Measurements from ENCODE around the gene ZGRF1. TPM values are rescaled to one million over a fixed set of nuclear protein-coding genes. Genes with fewer than 3 reads are reported as not detected.
"Not testable (repeated sequence)": the region's sequence is repeated elsewhere in the genome, so short reads cannot be mapped to it uniquely, and the experiment has no call there.

Gene ZGRF1
- total RNA-seq, 4 donors from 2014 or later: 4.0 to 9.0 (median 4.6) TPM

GRCh38 chr4:112509243-112510141 lies 127.2 kb downstream of the ZGRF1 start:
- WGBS, 2 donors: 6 to 18% methylated on average over 22 to 31 of the region's 46 CpGs
- Histone ChIP-seq H3K4me1 (peaks cover 9 to 36% (median 24%) of the 10 kb centered on the region in 3 donors), H3K4me3 (peak overlapping the region in 2 of 4 donors; percentile 21 to 50), H3K36me3 (no peaks in the 10 kb centered on the region), H3K27me3 (peaks cover 17 to 100% (median 46%) of the 10 kb centered on the region in 4 donors), H3K27ac (no peak overlapping the region), H3K9me3 (no peaks in the 10 kb centered on the region)
- no peak for TF ChIP-seq CTCF (IDR thresholded peaks at IDR 0.05)
- TF ChIP-seq POLR2A (IDR thresholded peaks at IDR 0.05): no peak
- DNase-seq: no peak
- intact Hi-C loops (cut with DNase I): no loop called here

GRCh38 chr4:112508356-112508755 lies 128.4 kb downstream of the ZGRF1 start:
- Histone ChIP-seq H3K4me3 (no peak overlapping the region), H3K27ac (no peak overlapping the region), H3K36me3 (no peaks in the 10 kb centered on the region), H3K27me3 (peaks cover 17 to 100% (median 40%) of the 10 kb centered on the region in 4 donors), H3K4me1 (peaks cover 5 to 30% (median 19%) of the 10 kb centered on the region in 3 donors), H3K9me3 (no peaks in the 10 kb centered on the region)
- TF ChIP-seq CTCF (IDR thresholded peaks at IDR 0.05) (no peak), POLR2A (IDR thresholded peaks at IDR 0.05) (no peak)
- 7 to 16% methylated on average over 6 of the region's 6 CpGs for WGBS, 2 donors
- DNase-seq: no peak
- intact Hi-C loops (cut with DNase I): no loop called here

- H3K4me3 ChIP-seq: no peak overlapping the region
- no peak for DNase-seq
- peaks cover 3 to 11% (median 7%) of the 10 kb centered on the region in 3 donors for H3K4me1 ChIP-seq
- WGBS, 2 donors: 80 to 89% methylated on average over 4 of the region's 4 CpGs
- peaks cover 3 to 96% (median 12%) of the 10 kb centered on the region in 4 donors for H3K27me3 ChIP-seq
- no peak for TF ChIP-seq POLR2A (IDR thresholded peaks at IDR 0.05)
- TF ChIP-seq CTCF (IDR thresholded peaks at IDR 0.05): no peak
- no peak overlapping the region for H3K27ac ChIP-seq
- intact Hi-C loops (cut with DNase I): no loop called here
- H3K9me3 ChIP-seq: no peaks in the 10 kb centered on the region
- no peaks in the 10 kb centered on the region for H3K36me3 ChIP-seq
Measured at GRCh38 chr4:112504807-112505206, 131.9 kb downstream of the ZGRF1 start.

GRCh38 chr4:112502871-112503270 lies 133.8 kb downstream of the ZGRF1 start:
- no peaks in the 10 kb centered on the region for H3K4me1 ChIP-seq
- no peaks in the 10 kb centered on the region for H3K36me3 ChIP-seq
- H3K4me3 ChIP-seq: no peak overlapping the region
- TF ChIP-seq POLR2A (IDR thresholded peaks at IDR 0.05) (no peak), CTCF (IDR thresholded peaks at IDR 0.05) (no peak)
- peaks cover 0 to 79% (median 6%) of the 10 kb centered on the region in 4 donors for H3K27me3 ChIP-seq
- 69 to 79% methylated on average over 5 of the region's 5 CpGs for WGBS, 2 donors
- no peak for DNase-seq
- H3K27ac ChIP-seq: no peak overlapping the region
- intact Hi-C loops (cut with DNase I): no loop called here
- H3K9me3 ChIP-seq: no peaks in the 10 kb centered on the region

- TF ChIP-seq POLR2A (IDR thresholded peaks at IDR 0.05) (no peak), CTCF (IDR thresholded peaks at IDR 0.05) (no peak)
- DNase-seq: no peak
Measured at GRCh38 chr4:112492321-112492720, 144.4 kb downstream of the ZGRF1 start.

GRCh38 chr4:112490808-112491207 lies 145.9 kb downstream of the ZGRF1 start:
- intact Hi-C loops (cut with DNase I); H3K27ac ChIP-seq; H3K27me3 ChIP-seq; H3K4me3 ChIP-seq; H3K4me1 ChIP-seq; DNase-seq; H3K36me3 ChIP-seq: not testable (repeated sequence)
- H3K9me3 ChIP-seq: peaks cover 0 to 15% (median 3%) of the 10 kb centered on the region in 3 donors
- WGBS, 2 donors: 81% methylated on average over 2 to 3 of the region's 3 CpGs

More at GRCh38 chr4:112492321-112492720, 144.4 kb downstream of the ZGRF1 start:
- no peak overlapping the region for H3K27ac ChIP-seq
- WGBS, 2 donors: 54 to 56% methylated on average over 7 of the region's 7 CpGs
- H3K9me3 ChIP-seq: peaks cover 0 to 15% (median 3%) of the 10 kb centered on the region in 3 donors
- intact Hi-C loops (cut with DNase I): no loop called here
- H3K4me3 ChIP-seq: no peak overlapping the region
- H3K36me3 ChIP-seq: no peaks in the 10 kb centered on the region
- no peaks in the 10 kb centered on the region for H3K4me1 ChIP-seq
- H3K27me3 ChIP-seq: peaks cover 0 to 5% (median 0%) of the 10 kb centered on the region in 4 donors

Data from esophagus squamous epithelium (tissue), 5 donors.